Activated CD4-positive, CD25-positive, alpha-beta regulatory T cell treated with anti-CD3 and anti-CD28 coated beads, Interleukin-2, amount 50 U/mL, for 16 hours (primary cell): ENCODE data around the gene MAPK8.
"Not testable (repeated sequence)": the region's sequence is repeated elsewhere in the genome, so short reads cannot be mapped to it uniquely, and the experiment has no call there.

Experiments
- DNase-seq: peaks from one replicate; pipeline ENCODE4 v3.0.0-alpha.2; 2020; ENCODE audit warnings: low read depth, low spot score

The MAPK8 gene

DNA sequence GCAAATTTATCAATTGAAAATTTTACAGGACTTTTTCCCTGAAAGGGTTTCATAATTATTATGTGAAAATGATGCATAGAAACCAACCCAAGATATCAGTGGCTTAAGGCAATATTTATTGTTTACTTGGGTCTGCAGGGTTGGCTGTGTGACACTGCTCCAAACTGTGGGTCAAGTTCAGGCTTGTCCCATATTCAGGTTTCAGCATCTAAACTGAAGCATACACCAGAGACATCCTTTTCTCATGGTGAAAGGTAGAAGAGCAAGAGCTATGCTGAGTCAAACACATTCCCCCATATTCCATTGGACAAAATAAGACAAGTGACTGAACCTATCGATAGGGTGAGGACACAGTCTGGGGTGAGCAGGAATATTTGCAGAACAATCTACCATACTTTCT lies 110.9 kb downstream of the MAPK8 start:
- no peak for DNase-seq

DNA sequence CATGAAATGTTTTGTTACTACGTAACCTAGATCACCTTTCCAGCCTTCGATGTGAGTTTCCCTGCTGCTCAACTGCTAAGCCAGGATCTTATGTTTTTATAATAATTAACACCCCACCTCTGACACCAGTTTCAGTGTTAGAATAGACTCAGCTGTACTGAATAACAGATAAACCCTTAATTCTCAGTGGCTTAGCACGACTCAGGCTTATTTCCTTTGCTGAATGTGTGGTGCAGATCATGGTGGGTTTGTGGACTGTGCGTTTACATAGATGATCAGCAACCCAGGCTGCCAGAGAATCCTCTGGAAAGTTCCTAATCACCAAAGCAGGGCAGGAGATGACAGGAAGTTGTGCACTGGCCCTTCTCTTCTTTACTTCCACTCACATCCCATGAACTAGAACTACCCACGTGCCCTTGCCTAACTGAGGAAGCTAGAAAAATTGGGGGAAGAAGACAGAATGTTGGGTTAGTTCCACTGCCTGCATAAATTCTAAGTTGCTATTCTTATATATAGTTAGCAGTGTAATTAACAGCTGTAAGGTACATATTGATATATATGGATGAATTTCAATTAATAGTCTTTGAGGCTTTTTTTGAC lies 111.8 kb downstream of the MAPK8 start:
- no peak for DNase-seq

DNA sequence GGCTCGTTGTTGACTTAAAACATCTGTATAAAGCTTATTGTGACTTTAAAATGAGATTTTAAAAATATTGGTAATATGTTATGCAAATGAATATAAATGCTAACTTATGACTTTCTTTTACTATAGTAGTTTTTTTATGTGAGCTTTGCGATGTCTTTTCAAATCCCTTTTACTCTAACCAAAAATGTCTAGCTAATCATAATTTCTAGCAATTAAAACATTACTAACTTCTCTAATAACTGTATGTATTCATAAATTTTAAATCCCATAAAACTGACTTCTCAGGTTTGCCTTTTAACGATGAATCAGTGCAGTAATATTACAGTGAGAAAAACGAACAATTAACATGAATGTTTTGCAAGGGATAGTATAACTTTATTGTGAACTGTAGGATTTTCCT lies 113.2 kb downstream of the MAPK8 start:
- no peak for DNase-seq

DNA sequence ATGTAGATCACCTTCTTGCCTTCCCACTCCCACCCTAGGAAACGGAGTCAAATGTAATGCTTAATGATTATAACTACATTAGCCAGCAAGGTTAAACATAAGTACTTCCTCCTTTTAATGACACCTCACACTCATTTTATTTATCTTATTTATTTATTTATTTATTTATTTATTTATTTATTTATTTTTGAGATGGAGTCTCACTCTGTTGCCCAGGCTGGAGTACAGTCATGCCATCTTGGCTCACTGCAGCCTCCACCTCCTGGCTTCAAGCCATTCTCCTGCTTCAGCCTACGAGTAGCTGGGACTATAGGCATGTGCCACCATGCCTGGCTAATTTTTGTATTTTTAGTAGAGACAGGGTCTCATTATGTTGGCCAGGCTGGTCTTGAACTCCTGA lies 115.4 kb downstream of the MAPK8 start:
- DNase-seq = not testable (repeated sequence)

DNA sequence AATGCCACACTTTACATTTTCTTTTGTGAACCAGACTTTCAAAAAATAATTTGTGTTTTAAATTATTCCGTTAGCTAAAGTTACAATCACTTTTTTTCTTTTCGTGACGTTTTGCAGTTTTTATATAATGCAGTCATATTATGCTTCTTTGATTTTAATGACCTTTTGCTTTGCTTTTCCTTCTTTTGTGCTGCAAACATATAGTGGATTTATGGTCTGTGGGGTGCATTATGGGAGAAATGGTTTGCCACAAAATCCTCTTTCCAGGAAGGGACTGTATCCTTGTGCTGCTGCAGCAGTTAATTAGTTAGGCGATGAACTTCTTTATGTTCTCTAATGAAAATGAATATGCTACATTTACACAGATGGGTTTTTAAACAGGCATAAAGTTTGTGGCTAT lies 117.4 kb downstream of the MAPK8 start:
- DNase-seq = no peak

DNA sequence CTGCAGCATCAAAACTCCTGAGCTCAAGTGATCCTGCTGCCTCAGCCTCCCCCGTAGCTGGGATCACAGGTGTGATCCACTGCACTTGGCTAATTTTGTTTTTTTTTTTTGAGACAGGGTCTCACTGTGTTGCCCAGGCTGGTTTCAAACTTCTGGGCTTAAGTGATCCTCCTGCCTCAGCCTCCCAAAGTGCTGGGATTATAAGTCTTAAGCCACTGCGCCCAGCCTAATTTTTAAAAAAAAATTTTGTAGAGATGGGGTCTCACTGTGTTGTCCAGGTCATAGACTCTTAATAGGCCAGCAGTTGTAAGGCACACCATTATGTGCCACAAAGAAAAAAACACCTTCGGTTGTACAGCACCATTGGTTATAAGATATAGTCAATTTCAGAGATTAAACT lies 122.4 kb downstream of the MAPK8 start:
- DNase-seq = no peak

DNA sequence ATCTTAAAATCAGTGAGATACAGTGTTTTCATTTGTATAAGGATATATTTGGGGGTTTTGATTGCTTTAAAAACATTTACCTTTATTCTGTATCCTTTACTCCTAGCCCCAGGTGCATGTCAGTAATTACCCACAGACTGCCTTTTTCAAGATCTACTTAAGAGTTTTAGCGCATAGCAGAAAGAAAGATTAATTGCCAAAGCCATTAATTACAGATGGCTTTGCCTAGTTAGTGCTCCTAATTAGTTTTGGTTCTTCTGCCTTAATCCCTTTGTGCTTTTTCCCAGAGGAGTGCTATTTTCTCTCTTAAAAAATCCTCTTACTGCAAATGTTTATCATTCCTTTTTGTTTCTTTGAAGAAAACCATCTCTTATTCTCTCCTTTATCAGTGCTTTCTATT lies 122.8 kb downstream of the MAPK8 start:
- DNase-seq = no peak

DNA sequence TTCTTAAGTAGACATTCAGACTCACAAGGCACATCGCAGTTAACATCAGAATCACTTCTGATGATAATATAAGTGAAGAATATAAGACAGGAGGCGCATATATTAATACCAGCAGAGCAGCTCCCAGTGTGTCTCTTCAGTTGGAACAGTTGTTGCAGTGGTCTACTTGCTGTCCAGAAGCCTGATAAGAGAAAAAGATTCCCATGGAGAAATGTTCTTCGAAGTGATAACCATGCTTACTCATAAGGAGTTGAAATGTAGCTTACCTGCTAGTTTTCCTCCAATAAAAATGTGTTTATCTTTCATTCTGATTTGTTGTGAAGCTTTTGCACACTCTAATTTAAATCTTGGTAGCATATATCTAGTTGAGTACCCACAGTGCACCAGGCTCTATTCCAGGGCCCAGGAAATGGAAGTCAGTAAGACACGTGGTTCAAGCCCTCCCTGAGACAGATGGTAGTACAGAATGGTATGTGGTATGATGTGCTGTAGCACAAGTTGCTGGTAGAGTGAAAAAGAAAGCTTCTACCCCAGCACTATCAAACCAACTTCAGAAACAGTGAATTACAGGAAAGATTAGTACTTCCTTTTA lies 124.0 kb downstream of the MAPK8 start:
- no peak for DNase-seq

DNA sequence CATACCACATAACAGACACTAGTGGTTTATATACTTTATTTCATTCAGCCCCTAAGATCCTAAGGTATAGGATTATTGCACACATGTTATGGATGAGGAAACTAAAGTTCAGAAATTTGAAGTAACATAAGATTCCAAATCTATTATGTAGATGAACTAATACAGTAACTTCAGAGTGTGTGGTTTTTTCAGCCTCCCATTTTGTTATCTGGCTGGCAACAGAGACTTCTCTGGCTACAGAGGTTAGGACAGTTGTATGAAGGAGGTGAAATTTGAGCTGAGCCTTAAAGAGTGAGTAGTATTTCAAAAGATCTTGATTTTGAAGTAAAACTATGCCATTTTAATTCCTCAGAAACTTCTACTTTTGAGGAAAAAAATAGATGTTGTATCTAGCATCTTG lies 125.4 kb downstream of the MAPK8 start:
- DNase-seq = no peak

DNA sequence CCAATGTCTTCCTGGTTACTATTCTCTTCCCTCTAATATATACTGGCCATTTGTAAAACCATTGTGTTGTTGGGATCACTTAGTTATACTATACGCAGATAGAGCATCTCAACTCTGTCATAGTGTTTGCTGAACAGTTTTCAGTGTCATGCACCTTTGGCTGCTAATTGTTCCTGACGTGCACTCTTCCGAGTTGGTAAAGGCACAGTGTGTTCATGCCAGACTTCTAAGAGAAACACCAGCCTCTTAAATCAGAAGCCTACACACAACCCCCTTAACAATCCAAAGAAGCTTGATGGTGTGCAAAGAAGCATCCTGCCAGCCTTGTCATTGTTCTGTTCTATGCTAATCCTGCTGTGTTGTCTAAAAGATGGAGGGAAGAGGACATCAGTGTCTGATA lies 131.1 kb downstream of the MAPK8 start:
- DNase-seq = no peak

DNA sequence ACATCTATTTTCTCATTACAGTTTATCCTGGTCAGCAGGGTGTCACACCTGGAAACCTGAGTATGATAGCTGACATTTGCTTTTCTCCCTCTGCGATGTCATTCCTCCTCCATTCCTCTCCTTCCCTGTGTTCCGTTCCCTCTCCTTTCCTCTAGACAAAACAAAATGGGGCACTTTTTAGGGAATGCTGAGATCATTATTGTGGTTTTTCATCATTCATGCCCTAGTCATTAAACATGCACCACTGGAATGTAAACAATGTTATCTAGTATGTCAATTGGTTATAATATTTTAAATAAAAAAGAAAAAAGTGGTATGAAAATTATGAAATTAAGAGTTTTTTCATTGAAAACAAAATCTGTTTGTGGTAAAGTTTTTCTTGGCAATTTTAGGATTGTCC lies 132.6 kb downstream of the MAPK8 start:
- no peak for DNase-seq

DNA sequence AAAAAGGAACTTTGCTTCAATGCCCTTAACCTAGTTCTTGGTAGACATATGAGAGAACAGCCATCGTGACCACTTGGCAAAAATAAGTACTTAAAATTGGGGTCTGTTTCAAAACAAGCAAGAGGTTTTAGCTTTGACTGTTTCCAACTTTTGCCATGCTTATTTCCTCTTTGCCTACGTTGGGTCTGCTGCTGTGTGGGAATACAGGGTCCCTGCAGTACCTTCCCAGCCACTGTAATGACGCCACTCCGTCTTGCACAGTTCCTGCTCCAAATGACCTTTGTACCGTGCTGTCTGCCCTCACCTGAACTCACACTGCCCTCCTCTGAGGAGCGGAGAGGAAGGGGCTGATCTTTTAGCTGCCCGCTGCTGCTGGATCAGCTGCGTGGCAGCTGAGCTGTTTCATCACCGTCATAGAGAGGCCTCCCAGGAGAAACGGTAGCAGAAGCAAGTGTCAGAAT lies 133.1 kb downstream of the MAPK8 start:
- DNase-seq = no peak

DNA sequence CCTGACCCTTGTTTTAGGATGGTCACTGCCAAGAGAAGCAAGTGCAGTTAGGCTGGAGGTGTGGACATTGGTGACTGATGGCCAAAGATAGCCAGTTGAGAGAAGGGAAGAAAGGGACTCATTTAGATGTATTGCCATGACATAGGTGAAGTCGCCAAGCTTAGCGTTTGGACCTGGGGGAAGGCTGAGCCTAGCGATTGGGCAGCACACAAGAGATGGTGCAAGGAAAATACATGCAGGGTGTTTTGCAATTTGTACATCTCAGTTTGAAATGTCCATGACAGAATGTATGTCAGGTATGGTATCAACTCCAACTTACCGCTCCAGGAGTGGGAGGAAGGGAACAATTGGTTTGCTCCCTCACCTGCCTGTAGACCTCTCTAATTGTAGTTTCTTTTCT lies 134.3 kb downstream of the MAPK8 start:
- no peak for DNase-seq

DNA sequence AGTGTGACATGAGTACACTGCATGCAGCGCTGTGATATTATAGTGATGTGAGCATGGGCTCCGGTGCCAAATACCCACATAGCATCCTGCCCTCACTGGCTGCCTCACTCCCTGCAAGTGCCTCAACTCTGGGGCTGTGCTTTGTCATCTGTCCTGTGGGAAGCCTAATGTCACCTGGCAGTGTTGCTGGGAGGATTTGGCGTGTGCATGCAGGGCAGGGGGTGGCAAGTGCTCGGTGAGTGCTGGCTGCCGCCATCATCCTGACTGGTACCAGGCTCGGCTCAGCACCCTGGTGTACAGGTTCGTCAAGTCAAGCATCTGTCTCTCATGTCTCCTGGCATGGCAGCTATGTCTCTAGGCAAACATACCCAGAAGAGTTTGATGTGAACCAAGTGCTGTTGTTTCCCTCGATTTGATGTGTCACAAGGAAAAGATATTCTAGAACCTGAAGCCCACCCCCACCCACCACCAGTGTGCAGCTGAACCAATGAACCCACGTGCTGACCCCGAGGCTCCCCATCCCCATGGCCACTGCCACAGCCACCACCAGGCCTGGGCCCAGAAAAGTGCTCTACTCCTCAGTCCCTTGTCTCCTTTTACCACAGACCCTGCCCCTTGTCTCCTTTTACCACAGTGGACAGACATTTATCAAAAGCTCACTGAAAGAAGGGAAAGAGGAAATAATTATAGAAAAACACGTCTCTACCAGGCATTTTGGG lies 135.8 kb downstream of the MAPK8 start:
- no peak for DNase-seq

DNA sequence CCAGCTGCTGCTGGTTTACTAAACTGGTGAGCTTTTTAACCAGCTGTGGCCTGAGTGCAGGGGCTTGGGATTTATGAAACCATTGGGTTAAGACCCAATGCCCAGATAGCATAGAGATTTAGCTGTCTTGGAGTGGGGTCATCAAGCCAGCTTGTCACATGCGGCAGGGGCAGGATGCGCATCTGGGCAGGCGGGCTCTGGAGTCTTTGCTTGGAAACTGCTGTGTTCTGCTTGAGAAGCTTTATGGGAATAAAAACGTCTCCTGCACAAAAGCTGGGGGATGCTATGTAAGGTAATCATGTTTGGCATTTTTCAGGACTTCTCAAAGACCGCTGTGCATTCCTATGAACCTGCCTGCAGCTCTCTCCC lies 136.3 kb downstream of the MAPK8 start:
- no peak for DNase-seq

DNA sequence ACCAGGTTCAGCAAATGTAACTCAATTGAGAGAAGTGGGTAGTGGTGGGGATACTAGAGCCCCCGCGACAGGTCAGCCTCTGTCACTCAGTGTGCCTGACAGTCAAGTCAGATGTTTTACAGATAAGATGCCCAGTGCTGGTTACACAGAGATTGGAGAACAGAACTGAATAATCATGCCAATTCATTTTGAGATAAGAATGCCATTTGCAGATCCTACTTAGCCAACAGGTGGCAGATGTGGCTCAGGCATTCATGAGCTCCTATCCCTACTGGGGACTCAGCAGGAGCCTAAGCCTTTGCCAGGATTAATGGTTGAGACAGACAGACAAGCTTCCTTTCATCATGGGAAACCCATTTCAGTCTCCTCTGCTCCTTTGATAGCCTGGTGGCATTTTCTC lies 137.8 kb downstream of the MAPK8 start:
- DNase-seq = no peak

DNA sequence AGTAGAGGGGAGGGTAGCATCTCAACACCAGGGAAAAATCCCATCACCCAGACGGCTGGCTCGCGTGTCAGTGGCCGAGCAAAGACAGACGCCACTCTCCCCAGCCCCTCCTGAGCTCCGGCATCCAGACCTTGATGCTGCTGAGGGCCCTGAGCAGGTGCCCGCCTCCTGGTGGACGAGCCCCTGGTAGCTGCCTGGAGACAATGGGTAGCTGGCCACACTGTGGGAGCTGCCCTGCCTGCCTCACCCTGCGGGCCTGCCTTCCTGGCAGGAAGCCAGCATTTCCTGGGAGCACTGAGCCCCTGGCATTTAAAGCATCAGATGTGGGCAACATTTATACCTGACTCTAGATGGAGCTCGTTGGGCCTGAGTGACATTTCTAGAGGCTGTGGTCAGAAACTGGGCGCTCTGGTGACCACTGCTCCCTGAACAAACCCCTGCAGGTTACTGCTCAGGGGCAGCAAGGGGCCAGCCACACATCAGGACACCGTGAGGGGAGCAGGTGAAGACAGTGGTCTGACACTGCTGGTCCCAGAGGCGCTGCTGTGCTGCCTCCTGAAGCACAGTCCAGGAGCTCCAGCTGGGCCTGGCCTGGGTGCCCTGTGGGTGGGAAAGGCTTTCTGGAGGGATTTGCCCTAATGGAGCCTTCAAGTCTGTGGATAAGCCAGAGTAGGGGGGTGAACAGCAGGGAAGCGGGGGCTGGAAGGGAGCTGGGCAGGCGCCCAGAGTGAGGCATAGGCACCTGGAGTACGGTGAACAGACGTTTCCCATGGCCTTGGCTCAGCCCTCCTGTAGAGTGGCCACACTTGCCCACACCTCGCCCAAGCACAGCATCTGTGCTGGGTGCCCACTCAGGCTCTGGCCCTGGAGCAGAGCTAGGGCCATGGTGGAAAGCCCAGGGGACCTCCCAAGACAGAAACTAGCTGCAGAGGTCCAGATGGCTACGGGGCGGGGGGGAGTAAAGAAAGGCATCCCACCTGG lies 138.7 kb downstream of the MAPK8 start:
- no peak for DNase-seq

DNA sequence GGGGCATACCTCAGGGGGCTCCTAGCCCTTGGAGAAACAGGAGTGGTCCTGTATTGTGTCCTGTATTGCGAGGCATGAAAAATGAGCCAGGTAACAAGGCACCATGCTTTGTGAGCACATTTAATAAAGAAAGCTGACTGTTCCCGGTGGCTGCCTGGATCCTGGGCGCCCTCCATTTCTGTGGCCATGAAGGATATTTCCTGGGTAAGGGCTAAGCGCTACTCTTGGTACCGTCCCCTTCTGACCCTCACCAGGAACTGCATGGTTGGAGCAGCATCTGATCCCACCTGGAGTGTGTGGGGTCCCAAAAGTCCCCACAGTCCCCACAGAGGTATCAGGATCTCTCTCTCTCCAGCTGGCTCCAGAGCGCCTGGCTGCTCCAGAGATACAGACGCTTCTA lies 139.5 kb downstream of the MAPK8 start:
- no peak for DNase-seq

DNA sequence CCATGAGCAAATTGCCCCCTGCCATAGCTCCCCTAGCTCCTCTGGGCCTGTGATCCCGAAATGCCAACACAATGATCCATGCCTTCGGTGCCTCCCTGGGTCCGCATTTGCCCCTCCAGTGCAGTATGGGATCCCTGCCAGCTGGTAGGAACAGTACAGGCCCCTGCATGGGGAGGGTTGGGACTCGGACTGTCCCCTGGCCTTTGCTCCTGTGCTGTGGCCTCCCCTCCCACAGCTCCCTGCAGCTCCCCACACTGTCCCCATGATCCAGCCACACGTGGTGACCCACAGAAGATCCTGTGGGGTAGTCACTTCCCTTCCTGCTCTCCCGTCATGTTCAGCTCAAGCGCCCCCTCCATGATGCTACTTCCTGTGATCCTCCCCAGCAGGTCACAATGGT lies 140.3 kb downstream of the MAPK8 start:
- no peak for DNase-seq

DNA sequence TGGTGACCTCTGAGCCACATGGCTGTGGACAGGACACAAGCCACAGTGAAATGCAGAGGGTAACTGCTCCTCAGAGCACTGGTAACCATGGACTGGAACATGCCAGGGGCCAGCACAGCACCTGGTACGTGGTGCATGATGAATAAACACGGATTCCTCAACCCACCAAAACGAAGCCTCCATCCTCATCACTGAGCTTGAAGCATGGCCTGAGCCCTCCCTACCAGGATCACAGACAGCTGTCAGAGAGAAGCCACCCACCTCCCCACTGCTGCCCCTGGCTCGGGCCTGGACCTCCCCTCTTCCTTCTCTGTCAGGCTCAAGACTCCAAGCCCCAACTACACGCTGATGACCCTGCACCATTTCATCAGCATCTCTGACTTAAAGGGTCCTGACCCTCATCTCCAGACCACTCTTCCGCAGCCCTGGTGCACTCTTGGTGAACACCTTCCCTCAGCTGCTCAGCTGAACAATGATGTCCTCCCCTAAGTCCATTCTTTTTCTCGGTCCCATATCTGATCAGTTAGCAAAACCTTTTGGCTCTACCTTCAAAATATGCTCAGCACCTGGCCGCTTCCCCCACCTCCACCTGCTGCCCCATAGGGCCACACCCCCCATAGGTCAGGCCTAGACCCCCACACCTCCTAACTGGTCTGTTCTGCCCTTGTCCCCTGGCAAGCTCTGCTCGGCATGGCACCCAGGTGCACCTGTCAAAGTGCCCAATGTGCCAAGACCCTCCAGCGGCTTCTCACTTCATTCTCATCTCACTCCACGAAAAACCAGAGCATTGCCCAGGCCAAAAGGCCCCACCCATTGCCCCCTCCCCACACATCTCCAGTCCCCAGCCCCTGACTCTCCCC lies 141.1 kb downstream of the MAPK8 start:
- DNase-seq = no peak

DNA sequence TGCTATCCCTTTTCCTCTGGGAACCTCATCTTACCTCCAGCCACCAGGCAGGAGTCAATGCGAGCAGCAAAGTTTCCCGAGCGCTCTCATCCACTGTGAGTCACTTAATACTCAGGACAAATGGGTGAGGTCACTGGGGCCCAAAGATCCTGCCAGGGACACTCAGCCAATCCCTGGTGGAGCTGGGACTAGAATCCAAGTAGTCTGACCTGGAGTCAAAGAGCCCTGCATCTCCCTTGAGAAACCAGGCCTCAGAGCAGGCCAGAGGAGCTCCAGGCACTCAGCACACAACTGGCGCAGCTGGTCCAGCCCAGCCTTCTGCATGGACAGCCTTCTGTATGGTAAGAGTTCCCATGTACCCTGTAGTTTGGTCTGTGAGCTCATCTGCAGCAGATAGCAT lies 142.3 kb downstream of the MAPK8 start:
- DNase-seq = no peak
